GM18498 (cell line): ENCODE results near the gene NRG3.
"Not testable (repeated sequence)": the region's sequence is repeated elsewhere in the genome, so short reads cannot be mapped to it uniquely, and the experiment has no call there.

Source experiments
- ATAC-seq: cut with Tn5 transposase; IDR thresholded peaks from one replicate; pipeline ENCODE4 v1.9.1; 2021; ENCODE audit warnings: mild to moderate bottlenecking, moderate library complexity; ENCODE audit not compliant: unreplicated experiment

NRG3 gene

DNA sequence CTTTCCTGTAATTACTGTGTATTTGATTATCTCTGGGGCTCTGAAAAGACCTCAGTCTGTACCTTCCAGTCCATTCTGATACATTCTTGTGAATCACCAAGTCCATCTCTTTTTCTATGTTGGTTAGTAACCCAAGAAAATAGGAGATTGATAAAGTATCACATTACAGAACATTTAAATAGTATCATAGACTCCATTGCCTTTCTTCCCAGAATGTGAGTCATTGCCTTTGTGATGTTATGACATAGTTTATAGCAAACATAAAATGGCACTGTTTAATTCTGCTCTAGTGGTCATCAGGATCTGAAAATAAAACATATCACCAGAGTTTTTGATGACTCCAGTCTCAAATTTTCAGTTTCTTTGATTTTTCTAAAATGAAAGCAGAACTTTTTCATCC lies 78.4 kb downstream of the NRG3 start:
- ATAC-seq, result no peak

DNA sequence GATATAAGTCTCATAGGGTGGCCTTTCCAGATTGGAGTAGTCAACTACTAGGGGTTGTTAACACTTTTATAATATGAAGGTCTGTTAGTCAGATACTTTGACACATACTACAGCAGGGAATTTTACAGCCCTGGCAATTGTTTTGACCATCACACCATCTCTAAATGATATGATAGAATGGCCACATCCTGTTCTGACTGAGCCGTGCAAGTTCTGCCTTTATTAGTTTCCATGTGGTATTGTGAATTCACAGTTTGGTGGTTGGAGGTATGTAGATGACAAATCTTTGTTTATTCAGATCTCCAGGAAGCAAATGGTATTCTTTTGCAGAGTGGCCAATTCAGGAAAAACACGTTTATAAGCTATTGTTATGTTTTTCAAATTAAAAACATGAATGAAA lies 83.0 kb downstream of the NRG3 start:
- ATAC-seq, result no peak

DNA sequence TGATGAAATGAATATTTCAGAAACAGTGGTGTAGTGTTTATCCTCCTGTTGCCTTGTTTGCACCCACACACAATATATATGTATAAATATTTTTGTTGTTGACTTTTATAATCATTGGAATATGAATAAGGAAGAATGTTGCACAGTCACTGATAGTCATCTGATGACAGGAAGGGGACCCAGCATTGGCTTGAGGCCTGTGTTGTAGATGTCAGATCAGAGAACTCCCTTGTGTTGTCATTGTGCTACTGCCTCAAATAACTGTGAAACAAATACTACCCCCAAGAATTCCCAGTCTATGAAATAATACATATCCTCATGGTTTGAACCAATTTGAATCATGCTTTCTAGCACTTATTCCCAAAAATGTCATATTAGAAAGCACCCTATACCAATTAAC lies 84.0 kb downstream of the NRG3 start:
- ATAC-seq, result no peak

DNA sequence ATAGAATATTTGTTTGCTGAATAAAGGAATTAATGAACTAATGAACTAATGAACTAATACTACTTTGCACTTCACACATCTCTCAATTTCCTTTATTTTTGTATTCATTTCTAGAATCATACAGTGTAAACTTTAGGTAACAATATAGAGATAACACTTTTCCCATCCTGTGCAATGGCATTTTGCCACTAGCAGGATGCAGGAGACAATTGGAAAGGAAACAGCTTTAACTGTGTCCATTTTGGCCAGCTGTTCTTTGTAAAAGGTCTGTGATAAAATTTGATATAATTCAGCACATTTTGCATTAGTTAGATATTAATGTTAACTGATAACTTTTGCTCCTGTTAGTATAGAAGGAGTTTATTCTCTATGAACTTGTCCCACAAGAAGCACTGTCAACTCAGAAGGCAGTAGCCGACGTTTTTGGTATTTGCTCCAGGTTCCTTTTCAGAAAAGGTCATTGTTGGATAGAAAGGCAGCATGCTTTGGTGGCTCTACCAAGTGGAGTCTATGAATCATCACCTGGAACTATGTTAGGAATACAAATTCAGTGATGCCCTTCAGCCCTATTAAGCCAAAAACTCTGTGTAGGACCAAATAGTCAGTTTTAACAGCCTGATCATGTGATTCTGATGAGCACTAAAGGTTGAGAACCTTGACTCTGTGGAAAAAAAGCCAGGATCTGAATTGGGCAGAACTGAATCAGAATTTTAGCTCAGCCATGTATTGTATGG lies 86.6 kb downstream of the NRG3 start:
- no peak for ATAC-seq

DNA sequence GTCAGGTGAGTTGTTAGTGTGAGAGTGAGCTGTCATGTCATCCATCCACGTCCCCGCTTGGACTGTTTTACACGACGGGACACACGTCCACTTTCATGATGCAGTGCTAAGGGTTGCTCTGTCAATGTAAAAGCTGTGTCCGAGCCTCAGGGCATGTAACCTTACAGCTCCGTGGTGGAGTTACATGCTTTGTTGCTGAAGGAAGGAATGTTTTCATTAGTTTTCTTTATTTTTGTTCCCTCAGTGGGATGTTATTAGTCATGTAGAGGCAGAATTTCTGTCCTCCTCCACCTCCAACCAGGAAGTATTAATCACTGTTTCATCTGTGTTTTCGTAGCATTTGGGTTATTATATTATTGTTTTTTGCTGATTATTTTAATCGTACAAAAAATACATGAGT lies 88.6 kb downstream of the NRG3 start:
- ATAC-seq, result no peak

DNA sequence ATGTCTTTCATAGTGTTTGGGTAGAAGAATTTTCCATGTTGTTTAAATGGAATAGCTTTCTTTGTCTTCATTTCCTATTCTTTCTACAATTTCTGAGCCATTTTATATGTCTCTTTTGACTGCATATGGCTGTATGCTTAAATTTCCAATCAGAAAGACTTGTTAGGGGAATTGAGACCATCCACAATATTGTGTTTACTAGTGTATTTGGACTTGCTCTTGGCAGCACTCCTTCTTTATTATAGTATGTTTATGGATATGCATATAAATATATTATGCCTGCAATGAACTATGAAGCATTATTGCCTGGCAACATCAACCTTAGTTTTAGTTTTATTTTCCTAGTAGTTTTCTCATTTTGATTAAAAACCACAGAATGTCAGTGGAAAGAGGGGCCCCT lies 92.7 kb downstream of the NRG3 start:
- ATAC-seq, result no peak

DNA sequence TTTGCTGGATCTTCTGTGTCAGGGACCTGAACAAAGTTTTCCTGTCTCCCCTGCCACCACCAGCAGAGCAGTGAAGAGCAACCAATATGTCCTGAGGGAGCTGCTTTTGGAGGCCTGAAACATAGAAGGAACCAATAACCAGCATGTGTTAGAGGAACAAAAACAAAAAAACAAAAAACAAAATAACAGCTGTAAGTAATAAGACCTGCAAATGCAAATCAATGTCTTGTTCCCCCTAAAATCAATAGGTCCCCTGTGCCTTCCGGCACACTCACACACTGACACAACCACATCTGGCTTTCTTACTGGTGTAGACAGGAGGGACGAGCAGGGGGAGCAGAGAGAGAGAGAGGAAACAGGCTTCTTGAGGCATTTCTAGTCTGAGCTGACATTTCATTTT lies 94.1 kb downstream of the NRG3 start:
- no peak for ATAC-seq

DNA sequence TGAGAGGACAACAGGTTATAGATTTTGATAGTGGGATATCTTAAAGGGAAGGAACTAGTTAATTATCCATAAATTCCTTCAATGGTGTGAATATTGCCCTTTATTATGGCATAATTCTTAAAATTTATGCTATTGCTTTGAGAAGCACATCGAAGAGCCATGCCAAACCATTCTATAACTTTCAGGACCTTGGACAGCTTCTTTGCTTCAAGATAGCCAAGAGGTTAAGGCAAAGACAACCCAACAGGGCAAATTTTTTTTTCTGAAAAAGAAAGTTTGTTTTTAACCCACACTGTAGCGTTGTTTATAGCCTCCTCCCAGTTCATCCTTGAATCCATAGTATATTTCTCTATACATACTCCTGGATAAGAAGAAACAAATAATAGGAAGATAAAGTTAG lies 103.2 kb downstream of the NRG3 start:
- no peak for ATAC-seq

GRCh38 chr10:81981724-81982123 lies 106.7 kb downstream of the NRG3 start:
- no peak for ATAC-seq

GRCh38 chr10:81984428-81984827 lies 109.4 kb downstream of the NRG3 start:
- no peak for ATAC-seq

DNA sequence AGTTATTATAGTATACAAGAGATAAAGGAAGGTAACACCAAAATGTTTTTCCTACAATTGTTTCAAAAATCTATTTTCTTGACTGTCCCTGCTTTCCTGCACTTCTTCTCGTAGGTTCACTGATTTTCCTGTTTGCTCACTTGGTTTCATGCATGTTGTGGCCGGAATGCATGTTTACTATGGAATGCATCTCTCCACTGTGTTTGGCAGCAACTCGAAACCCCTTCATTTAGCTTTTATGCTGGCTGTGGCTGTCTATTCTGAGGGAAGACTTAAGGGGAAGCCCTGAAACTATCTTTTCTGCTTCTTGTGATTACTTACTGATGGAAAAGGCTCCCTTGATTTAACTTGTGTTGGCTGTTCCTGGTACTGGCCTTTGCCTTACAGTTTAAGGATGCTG lies 120.3 kb downstream of the NRG3 start:
- ATAC-seq, result no peak

DNA sequence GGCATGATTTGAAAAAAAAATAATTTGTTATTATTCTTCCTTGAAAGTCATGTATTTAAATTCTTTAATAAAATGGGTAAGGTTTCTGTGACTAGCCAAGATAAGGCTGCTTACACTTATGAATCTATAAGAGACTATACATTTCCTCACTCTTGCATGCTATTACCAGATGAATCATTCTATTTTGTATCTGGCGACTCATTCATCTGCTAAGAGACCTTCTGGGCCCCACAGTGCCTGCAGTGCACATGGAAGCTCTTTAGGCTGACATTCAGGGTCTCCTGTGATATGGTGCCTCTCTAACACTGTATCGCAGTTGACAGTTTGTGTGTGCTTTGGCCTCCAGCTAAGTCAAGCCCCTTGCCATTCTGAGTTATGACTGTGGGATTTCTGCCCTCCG lies 121.9 kb downstream of the NRG3 start:
- no peak for ATAC-seq

DNA sequence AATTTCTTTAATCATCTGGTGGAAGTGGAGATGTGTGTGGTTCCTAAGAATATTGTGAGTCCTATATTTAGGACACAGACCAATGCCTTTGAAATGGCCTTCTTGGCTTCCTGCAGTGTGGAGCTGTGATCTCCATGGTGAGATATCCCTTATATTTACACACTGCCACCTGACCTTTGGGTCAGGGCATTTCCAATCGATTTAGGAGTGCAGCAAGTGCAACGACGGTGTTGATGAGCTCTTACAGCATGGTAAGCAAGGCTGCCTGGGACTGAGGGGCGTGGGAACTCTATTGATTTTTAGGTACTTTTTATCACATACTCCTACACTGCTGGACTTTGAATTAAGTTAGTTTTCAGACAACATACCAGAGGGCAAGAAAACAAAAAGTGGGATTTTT lies 146.0 kb downstream of the NRG3 start:
- ATAC-seq, result no peak

GRCh38 chr10:82027711-82028110 lies 152.7 kb downstream of the NRG3 start:
- ATAC-seq, result no peak

- ATAC-seq, result no peak
Observed at GRCh38 chr10:82037076-82037475, 162.1 kb downstream of the NRG3 start.

GRCh38 chr10:82038587-82038986 lies 163.6 kb downstream of the NRG3 start:
- ATAC-seq, result no peak

GRCh38 chr10:82040336-82040735 lies 165.3 kb downstream of the NRG3 start:
- no peak for ATAC-seq

DNA sequence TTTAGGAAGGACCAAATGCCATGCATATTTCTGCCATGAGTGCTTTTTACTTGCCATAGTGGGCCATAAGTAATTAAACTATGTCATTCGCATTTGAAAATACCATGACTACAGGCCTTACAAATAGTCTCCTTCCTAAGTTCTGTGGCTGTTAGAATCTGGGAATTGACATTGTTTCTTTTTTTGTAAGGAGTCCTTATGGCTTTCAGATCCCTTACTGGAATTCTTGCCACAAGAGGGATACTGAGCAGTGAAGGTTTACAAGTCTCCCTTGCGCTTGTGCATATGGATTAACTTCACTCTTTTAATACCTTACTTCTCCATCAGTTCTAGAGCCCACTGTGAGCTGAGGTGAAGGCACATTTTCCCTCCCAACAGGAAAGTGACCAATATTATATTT lies 166.0 kb downstream of the NRG3 start:
- ATAC-seq, result no peak

- no peak for ATAC-seq
Observed at GRCh38 chr10:82056391-82056790, 181.4 kb downstream of the NRG3 start.

DNA sequence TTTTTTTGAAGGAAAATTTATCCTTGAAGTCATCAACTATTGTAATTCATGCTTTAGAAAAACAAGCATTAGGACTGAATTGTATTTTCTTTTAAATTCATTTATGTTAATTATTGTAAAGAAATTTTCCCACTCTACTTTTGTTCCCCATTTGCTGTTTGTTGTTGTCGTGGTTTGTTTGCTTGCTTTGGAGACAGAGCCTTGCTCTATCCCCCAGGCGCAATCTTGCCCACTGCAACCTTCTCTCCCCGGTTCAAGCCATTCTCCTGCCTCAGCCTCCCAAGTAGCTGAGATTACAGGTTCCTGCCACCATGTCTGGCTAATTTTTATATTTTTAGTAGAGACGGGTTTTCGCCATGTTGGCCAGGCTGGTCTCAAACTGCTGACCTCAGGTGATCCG lies 192.2 kb downstream of the NRG3 start:
- ATAC-seq, result not testable (repeated sequence)

GRCh38 chr10:82068501-82068900 lies 193.5 kb downstream of the NRG3 start:
- ATAC-seq, result no peak

GRCh38 chr10:82071231-82071630 lies 196.2 kb downstream of the NRG3 start:
- no peak for ATAC-seq

DNA sequence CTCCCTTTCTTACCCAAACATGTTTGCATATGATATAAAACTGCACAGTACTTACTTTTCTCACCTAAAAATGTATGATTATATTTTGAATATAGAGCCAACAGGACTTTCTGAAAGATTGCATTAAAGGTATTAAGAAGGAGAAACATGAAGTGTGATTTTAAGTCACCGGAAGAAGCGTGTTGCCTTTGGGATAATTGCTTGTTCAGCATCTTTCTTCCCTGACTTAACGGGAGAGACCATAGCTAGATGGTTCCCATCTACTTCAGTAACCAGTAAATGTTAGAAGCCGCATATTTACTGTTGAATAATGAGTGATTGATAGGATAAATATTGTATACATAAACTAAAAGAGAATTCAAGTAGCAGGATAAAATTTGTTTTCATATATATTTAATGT lies 197.1 kb downstream of the NRG3 start:
- ATAC-seq, result no peak
